Gastrocnemius medialis (tissue), 4 donors: ENCODE measurements around the gene COL28A1. TPM values are rescaled to one million over a fixed set of nuclear protein-coding genes. Genes with fewer than 3 reads are reported as not detected.

Experiments
- ATAC-seq, 2 donors: fragments of 150-250 bp; one replicate each; pipeline ENCODE4 v1.9.1; 2016
- DNase-seq, 2 donors: peaks; one replicate each; pipeline ENCODE4 v3.0.0-alpha.2; 2019
- H3K27ac ChIP-seq, 4 donors: fragments of 200-600 bp; sonication (generic); 1 replicate in 1 of 4; 2 replicates in 3 of 4; pipeline ENCODE4 v1.5.1; 2016 to 2018; ENCODE audit warnings: mild to moderate bottlenecking in 2 of 4, moderate library complexity in 1 of 4
- H3K27me3 ChIP-seq, 3 donors: fragments of 200-600 bp; sonication (generic) in 2 of 3; 1 replicate in 1 of 3; 2 replicates in 2 of 3; pipeline versions ENCODE4 v1.5.1 to v1.6.0; 2016 to 2019; ENCODE audit warnings: mild to moderate bottlenecking in 1 of 3, moderate library complexity in 1 of 3
- H3K36me3 ChIP-seq, 2 donors: fragments of 200-600 bp; sonication (generic) in 1 of 2; one replicate each; pipeline ENCODE4 v1.5.1; 2017 to 2018
- H3K4me1 ChIP-seq, 2 donors: fragments of 200-600 bp; sonication (generic) in 1 of 2; one replicate each; pipeline ENCODE4 v1.5.1; 2016 to 2017; ENCODE audit warnings: mild to moderate bottlenecking in 2 of 2
- H3K4me3 ChIP-seq, 4 donors: fragments of 200-600 bp; sonication (generic) in 3 of 4; 1 replicate in 1 of 4; 2 replicates in 3 of 4; pipeline ENCODE4 v1.5.1; 2016 to 2019; ENCODE audit warnings: mild to moderate bottlenecking in 2 of 4
- H3K9me3 ChIP-seq, 3 donors: fragments of 200-600 bp; sonication (generic) in 2 of 3; 1 replicate in 1 of 3; 2 replicates in 2 of 3; pipeline ENCODE4 v1.5.1; 2016 to 2019
- CTCF ChIP-seq, 5 experiments: fragments of 450-650 bp in 3 of 5; fragments of 200-600 bp in 2 of 5; sonication (generic) in 2 of 5; IDR thresholded peaks in 4 of 5; conservative IDR thresholded peaks in 1 of 5; 1 replicate in 4 of 5; 2 replicates in 1 of 5; pipeline ENCODE4 v1.5.1; 2016 to 2019; ENCODE audit warnings: antibody characterized with exemption in 5 of 5, mild to moderate bottlenecking in 3 of 5, moderate library complexity in 3 of 5
- POLR2A ChIP-seq, 2 donors: fragments of 450-650 bp; IDR thresholded peaks; one replicate each; pipeline ENCODE4 v1.6.1; 2017; ENCODE audit warnings: antibody characterized with exemption in 2 of 2, mild to moderate bottlenecking in 2 of 2, moderate library complexity in 2 of 2
- in situ Hi-C, 4 donors: fragments of 200-750 bp; cut with MboI; loops; one replicate each; pipeline versions ENCODE4 v1.15.0 to v1.8.0; 2017; ENCODE audit warnings: low sequenced_read_pairs in 4 of 4
- intact Hi-C: fragments of 100-400 bp; cut with DNase I; formaldehyde crosslinking; loops from one replicate; pipeline ENCODE4 v1.15.1; 2023; ENCODE audit warnings: low total_unique reads
- total RNA-seq, 4 donors: library from RNA; depleted of rRNA; stranded (reverse); fragments of >200 nt; gene quantifications; one replicate each; pipeline versions ENCODE4 v1.1.0 to v1.2.3, GENCODE V29; 2016

COL28A1 gene
- total RNA-seq, 4 donors from 2014 or later: 0.58 to 15.2 (median 2.0) TPM

- no peak overlapping the region for H3K4me3 ChIP-seq
- in situ Hi-C loops (no loop called here), intact Hi-C loops (no loop called here)
- DNase-seq (no peak), ATAC-seq (no peak)
- no peaks in the 10 kb centered on the region for H3K9me3 ChIP-seq
- H3K36me3 ChIP-seq: no peaks in the 10 kb centered on the region
- H3K27me3 ChIP-seq: no peaks in the 10 kb centered on the region
- H3K4me1 ChIP-seq: no peaks in the 10 kb centered on the region
- H3K27ac ChIP-seq: no peak overlapping the region
- no peak for TF ChIP-seq CTCF (IDR thresholded peaks at IDR 0.05 in 4 of 5, conservative IDR thresholded peaks at IDR 0.05 in 1 of 5)
- no peak for TF ChIP-seq POLR2A (IDR thresholded peaks at IDR 0.05)
Measured at GRCh38 chr7:7335909-7336308, 199.8 kb downstream of the COL28A1 start.

GRCh38 chr7:7335215-7335614, 200.5 kb downstream of the COL28A1 start:
- ATAC-seq (no peak), DNase-seq (no peak)
- Histone ChIP-seq H3K4me1 (no peaks in the 10 kb centered on the region), H3K36me3 (no peaks in the 10 kb centered on the region), H3K9me3 (no peaks in the 10 kb centered on the region), H3K27ac (no peak overlapping the region), H3K27me3 (no peaks in the 10 kb centered on the region), H3K4me3 (no peak overlapping the region)
- in situ Hi-C loops: no loop called here
- no peak for TF ChIP-seq CTCF (IDR thresholded peaks at IDR 0.05 in 4 of 5, conservative IDR thresholded peaks at IDR 0.05 in 1 of 5)
- TF ChIP-seq POLR2A (IDR thresholded peaks at IDR 0.05): no peak
- intact Hi-C loops: no loop called here

GRCh38 chr7:7333610-7334009, 202.1 kb downstream of the COL28A1 start:
- Histone ChIP-seq H3K9me3 (no peaks in the 10 kb centered on the region), H3K27ac (no peak overlapping the region), H3K27me3 (peaks cover 0 to 3% (median 0%) of the 10 kb centered on the region in 3 donors), H3K4me1 (no peaks in the 10 kb centered on the region), H3K36me3 (no peaks in the 10 kb centered on the region), H3K4me3 (no peak overlapping the region)
- ATAC-seq (no peak), DNase-seq (no peak)
- intact Hi-C loops (no loop called here), in situ Hi-C loops (no loop called here)
- TF ChIP-seq POLR2A (IDR thresholded peaks at IDR 0.05) (no peak), CTCF (IDR thresholded peaks at IDR 0.05 in 4 of 5, conservative IDR thresholded peaks at IDR 0.05 in 1 of 5) (no peak)

GRCh38 chr7:7331523-7331922, 204.2 kb downstream of the COL28A1 start:
- intact Hi-C loops (no loop called here), in situ Hi-C loops (no loop called here)
- Histone ChIP-seq H3K4me3 (no peak overlapping the region), H3K36me3 (no peaks in the 10 kb centered on the region), H3K27me3 (peaks cover 0 to 3% (median 2%) of the 10 kb centered on the region in 3 donors), H3K4me1 (no peaks in the 10 kb centered on the region), H3K9me3 (no peaks in the 10 kb centered on the region), H3K27ac (no peak overlapping the region)
- no peak for TF ChIP-seq CTCF (IDR thresholded peaks at IDR 0.05 in 4 of 5, conservative IDR thresholded peaks at IDR 0.05 in 1 of 5)
- TF ChIP-seq POLR2A (IDR thresholded peaks at IDR 0.05): no peak
- DNase-seq: no peak
- ATAC-seq: no peak

GRCh38 chr7:7330997-7331396, 204.7 kb downstream of the COL28A1 start:
- TF ChIP-seq POLR2A (IDR thresholded peaks at IDR 0.05): no peak
- TF ChIP-seq CTCF (IDR thresholded peaks at IDR 0.05 in 4 of 5, conservative IDR thresholded peaks at IDR 0.05 in 1 of 5): no peak
- H3K9me3 ChIP-seq: no peaks in the 10 kb centered on the region
- no peak overlapping the region for H3K27ac ChIP-seq
- H3K4me3 ChIP-seq: no peak overlapping the region
- ATAC-seq: no peak
- H3K36me3 ChIP-seq: no peaks in the 10 kb centered on the region
- H3K4me1 ChIP-seq: no peaks in the 10 kb centered on the region
- peaks cover 0 to 7% (median 3%) of the 10 kb centered on the region in 3 donors for H3K27me3 ChIP-seq
- in situ Hi-C loops (no loop called here), intact Hi-C loops (no loop called here)
- no peak for DNase-seq
